Measurements from ENCODE around the gene GTF2B.

GTF2B gene

DNA sequence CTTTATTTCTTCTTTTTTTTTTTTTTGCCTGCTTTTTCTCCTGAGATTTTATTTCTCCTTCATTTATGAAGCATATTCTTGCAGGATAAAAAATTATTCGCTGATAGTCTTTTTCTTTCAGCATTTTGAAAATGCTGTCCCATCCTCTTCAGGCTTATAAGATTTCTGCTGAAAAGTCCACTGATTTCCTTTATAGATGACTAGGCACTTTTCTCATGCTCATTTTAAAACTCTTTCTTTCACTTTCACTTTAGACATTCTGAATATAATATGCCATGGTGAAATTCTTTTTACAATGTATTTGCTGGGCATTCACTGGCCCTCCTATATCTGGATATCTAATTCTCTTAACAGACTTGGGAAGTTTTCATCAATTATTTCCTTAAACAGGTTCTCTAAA is 25.5 kb upstream of the GTF2B start:
- TF ChIP-seq SIN3A (IDR thresholded peaks at IDR 0.05; ENCODE audit: borderline replicate concordance, insufficient read depth, low read length) = no peak
- TF ChIP-seq POLR2AphosphoS5 (IDR thresholded peaks at IDR 0.05; ENCODE audit: low read depth, low read length) = no peak
- TF ChIP-seq, protein P1, sequence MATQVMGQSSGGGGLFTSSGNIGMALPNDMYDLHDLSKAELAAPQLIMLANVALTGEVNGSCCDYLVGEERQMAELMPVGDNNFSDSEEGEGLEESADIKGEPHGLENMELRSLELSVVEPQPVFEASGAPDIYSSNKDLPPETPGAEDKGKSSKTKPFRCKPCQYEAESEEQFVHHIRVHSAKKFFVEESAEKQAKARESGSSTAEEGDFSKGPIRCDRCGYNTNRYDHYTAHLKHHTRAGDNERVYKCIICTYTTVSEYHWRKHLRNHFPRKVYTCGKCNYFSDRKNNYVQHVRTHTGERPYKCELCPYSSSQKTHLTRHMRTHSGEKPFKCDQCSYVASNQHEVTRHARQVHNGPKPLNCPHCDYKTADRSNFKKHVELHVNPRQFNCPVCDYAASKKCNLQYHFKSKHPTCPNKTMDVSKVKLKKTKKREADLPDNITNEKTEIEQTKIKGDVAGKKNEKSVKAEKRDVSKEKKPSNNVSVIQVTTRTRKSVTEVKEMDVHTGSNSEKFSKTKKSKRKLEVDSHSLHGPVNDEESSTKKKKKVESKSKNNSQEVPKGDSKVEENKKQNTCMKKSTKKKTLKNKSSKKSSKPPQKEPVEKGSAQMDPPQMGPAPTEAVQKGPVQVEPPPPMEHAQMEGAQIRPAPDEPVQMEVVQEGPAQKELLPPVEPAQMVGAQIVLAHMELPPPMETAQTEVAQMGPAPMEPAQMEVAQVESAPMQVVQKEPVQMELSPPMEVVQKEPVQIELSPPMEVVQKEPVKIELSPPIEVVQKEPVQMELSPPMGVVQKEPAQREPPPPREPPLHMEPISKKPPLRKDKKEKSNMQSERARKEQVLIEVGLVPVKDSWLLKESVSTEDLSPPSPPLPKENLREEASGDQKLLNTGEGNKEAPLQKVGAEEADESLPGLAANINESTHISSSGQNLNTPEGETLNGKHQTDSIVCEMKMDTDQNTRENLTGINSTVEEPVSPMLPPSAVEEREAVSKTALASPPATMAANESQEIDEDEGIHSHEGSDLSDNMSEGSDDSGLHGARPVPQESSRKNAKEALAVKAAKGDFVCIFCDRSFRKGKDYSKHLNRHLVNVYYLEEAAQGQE (IDR thresholded peaks at IDR 0.05; ENCODE audit: insufficient read depth in 1 of 2, low read depth in 2 of 2, low read length in 2 of 2) = no peak
- no peak for TF ChIP-seq FOXP2 (optimal IDR thresholded peaks at IDR 0.05; ENCODE audit: borderline replicate concordance, extremely low read depth, extremely low read length, insufficient read depth)
- no peak for TF ChIP-seq TAF1 (IDR thresholded peaks at IDR 0.05; ENCODE audit: borderline replicate concordance, insufficient read depth, low read length)

DNA sequence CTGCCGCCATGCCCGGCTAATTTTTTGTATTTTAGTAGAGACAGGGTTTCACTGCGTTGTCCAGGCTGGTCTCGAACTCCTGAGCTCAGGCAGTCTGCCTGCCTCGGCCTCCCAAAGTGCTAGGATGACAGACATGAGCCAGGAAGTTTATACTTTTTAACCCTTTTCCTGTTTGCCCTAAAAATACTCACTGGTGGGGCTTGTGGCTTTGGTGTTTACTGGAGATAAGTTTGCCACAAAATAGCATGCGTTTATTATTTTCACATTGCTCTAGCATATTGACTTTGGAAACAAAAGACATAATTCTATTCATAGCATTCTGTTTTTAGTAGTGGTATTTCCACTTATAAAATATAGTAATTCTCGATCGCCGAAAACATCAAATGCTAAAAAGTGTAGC is 19.8 kb upstream of the GTF2B start:
- TF ChIP-seq TAF1 (IDR thresholded peaks at IDR 0.05; ENCODE audit: borderline replicate concordance, insufficient read depth, low read length) (no peak), FOXP2 (optimal IDR thresholded peaks at IDR 0.05; ENCODE audit: borderline replicate concordance, extremely low read depth, extremely low read length, insufficient read depth) (no peak), SIN3A (IDR thresholded peaks at IDR 0.05; ENCODE audit: borderline replicate concordance, insufficient read depth, low read length) (no peak), POLR2AphosphoS5 (IDR thresholded peaks at IDR 0.05; ENCODE audit: low read depth, low read length) (no peak)
- TF ChIP-seq, protein P1 (IDR thresholded peaks at IDR 0.05; ENCODE audit: insufficient read depth in 1 of 2, low read depth in 2 of 2, low read length in 2 of 2) = no peak

DNA sequence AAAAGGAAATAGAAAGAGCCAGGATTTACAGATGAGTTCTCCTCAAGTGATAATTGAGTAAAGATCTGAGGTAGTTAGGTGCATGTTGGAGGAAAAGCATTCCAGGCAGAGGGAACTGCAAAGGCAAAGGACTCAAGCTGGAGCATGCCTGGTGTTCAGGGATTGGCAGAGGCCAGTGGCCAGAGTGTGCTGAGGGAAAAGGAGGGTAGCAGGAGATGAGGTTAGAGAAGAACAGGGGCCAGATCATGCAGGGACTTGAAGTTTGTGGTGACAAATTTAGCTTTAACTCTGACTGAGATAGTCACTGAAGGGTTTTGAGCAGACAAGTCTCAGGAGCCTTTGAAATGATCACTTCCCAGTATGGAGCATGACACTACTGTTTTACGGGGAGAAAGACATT is 19.0 kb upstream of the GTF2B start:
- TF ChIP-seq POLR2AphosphoS5 (IDR thresholded peaks at IDR 0.05; ENCODE audit: low read depth, low read length) = no peak
- TF ChIP-seq, protein P1 (IDR thresholded peaks at IDR 0.05; ENCODE audit: insufficient read depth in 1 of 2, low read depth in 2 of 2, low read length in 2 of 2) = no peak
- TF ChIP-seq SIN3A (IDR thresholded peaks at IDR 0.05; ENCODE audit: borderline replicate concordance, insufficient read depth, low read length) = no peak
- no peak for TF ChIP-seq FOXP2 (optimal IDR thresholded peaks at IDR 0.05; ENCODE audit: borderline replicate concordance, extremely low read depth, extremely low read length, insufficient read depth)

DNA sequence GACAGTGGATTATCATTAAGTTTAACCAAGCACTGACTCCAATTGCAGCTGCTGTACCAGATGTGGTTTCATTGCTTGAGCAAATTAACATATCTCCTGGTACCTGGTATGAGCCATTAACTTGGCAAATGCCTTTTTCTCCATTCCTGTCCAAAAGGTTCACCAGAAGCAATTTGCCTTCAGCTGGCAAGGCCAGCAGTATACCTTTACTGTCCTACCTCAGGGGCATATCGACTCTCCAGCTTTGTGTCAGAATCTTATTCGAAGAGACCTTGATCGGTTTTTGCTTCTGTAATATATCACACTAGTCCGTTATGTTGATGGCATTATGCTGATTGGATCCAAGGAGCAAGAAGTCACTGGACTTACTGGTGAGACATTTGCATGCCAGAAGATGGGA is 9.5 kb upstream of the GTF2B start:
- TF ChIP-seq, protein P1 (IDR thresholded peaks at IDR 0.05; ENCODE audit: insufficient read depth in 1 of 2, low read depth in 2 of 2, low read length in 2 of 2) = no peak
- TF ChIP-seq FOXP2 (optimal IDR thresholded peaks at IDR 0.05; ENCODE audit: borderline replicate concordance, extremely low read depth, extremely low read length, insufficient read depth) (no peak), TAF1 (IDR thresholded peaks at IDR 0.05; ENCODE audit: borderline replicate concordance, insufficient read depth, low read length) (no peak), POLR2AphosphoS5 (IDR thresholded peaks at IDR 0.05; ENCODE audit: low read depth, low read length) (no peak), SIN3A (IDR thresholded peaks at IDR 0.05; ENCODE audit: borderline replicate concordance, insufficient read depth, low read length) (no peak)

Data from PFSK-1 (cell line).